Esophagus squamous epithelium (tissue), 4 donors: Measurements from ENCODE around the gene SYT14.

ENCODE experiments used
- POLR2A ChIP-seq, 4 donors: fragments of 450-650 bp; IDR thresholded peaks; one replicate each; pipeline ENCODE4 v1.6.1; 2017; ENCODE audit warnings: antibody characterized with exemption in 4 of 4, mild to moderate bottlenecking in 4 of 4, moderate library complexity in 3 of 4
- TF ChIP-seq, protein P1 (sequence below), 6 experiments: fragments of 450-650 bp in 4 of 6; fragments of 200-600 bp in 2 of 6; sonication (generic) in 2 of 6; IDR thresholded peaks; one replicate each; pipeline ENCODE4 v1.5.1; 2016 to 2019; ENCODE audit warnings: antibody characterized with exemption in 6 of 6, mild to moderate bottlenecking in 4 of 6, moderate library complexity in 4 of 6

DNA sequence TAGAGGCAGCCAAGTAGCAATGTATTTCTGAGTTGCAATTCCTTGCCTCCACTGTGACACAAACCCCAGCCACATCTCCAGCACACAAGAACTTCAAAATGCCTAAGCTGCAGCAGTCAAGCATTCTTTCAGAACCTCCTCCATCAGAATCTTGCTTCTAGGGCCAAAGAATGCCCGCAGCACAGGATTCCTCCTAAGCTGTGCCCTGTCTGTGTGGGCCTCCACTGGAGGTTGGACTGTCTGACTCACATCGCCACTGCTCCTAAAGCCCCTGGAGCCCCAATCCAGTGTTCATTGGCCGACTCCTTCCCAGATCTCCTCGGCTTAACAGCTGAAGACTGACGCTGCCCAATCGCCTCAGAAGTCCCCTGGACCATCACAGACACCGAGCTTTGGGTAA is 251.4 kb downstream of the SYT14 start:
- TF ChIP-seq, protein P1, sequence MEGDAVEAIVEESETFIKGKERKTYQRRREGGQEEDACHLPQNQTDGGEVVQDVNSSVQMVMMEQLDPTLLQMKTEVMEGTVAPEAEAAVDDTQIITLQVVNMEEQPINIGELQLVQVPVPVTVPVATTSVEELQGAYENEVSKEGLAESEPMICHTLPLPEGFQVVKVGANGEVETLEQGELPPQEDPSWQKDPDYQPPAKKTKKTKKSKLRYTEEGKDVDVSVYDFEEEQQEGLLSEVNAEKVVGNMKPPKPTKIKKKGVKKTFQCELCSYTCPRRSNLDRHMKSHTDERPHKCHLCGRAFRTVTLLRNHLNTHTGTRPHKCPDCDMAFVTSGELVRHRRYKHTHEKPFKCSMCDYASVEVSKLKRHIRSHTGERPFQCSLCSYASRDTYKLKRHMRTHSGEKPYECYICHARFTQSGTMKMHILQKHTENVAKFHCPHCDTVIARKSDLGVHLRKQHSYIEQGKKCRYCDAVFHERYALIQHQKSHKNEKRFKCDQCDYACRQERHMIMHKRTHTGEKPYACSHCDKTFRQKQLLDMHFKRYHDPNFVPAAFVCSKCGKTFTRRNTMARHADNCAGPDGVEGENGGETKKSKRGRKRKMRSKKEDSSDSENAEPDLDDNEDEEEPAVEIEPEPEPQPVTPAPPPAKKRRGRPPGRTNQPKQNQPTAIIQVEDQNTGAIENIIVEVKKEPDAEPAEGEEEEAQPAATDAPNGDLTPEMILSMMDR (IDR thresholded peaks at IDR 0.05), result no peak
- TF ChIP-seq POLR2A (IDR thresholded peaks at IDR 0.05), result no peak
